ENCODE data around the gene RNF227.
"Not testable (repeated sequence)": the region's sequence is repeated elsewhere in the genome, so short reads cannot be mapped to it uniquely, and the experiment has no call there.

The RNF227 gene

DNA sequence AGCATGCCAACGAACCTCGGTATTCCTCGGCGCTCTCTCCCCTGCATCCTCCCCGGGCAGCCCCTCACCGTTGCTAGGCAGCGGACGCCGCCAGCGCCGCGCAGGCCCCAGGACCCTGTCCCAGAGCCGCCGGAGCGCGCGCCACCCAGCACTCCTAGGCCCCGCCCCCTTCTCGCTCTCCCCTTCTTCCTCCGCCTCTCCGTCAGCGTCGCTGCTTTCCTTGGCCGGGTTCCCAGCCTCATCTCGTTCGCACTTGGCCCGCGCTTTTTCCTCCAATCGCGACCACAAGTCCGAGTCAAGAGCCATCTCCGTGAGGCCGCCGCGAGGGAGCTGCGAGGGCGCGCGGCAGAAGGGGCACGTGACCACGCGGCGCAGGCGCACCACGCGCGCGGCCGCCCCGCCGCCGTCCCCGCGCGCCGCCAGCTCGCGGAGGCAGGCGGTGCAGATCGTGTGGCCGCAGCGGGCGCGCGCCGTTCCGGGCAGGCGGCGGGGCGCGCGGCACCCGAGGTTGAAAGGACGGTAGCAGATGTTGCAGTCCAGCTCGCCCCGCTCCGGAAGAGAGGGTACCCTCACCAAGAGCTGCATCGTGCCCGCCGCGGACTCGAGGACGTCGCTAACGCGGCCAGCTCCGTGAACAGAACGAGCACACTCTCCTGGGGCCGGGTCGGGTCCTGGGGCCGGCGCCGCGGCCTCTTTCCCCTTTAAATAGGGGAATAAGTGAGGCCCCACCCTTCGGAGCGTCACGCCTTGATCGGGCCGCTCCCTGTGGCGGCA is at the start of gene RNF227:
Gene RNF227 (minus strand): TSS at position 679 of the 774 bp plus-strand sequence. CDS start 94 bp downstream, at position 585.
- peak within 1 kb of the TSS; percentile 76 for H3K4me3 ChIP-seq (ENCODE audit: low read depth, low read length)
- DNase-seq (ENCODE audit: low read depth), result peak; percentile 91
- TF ChIP-seq, protein P1, sequence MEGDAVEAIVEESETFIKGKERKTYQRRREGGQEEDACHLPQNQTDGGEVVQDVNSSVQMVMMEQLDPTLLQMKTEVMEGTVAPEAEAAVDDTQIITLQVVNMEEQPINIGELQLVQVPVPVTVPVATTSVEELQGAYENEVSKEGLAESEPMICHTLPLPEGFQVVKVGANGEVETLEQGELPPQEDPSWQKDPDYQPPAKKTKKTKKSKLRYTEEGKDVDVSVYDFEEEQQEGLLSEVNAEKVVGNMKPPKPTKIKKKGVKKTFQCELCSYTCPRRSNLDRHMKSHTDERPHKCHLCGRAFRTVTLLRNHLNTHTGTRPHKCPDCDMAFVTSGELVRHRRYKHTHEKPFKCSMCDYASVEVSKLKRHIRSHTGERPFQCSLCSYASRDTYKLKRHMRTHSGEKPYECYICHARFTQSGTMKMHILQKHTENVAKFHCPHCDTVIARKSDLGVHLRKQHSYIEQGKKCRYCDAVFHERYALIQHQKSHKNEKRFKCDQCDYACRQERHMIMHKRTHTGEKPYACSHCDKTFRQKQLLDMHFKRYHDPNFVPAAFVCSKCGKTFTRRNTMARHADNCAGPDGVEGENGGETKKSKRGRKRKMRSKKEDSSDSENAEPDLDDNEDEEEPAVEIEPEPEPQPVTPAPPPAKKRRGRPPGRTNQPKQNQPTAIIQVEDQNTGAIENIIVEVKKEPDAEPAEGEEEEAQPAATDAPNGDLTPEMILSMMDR (IDR thresholded peaks at IDR 0.05; ENCODE audit: control insufficient read depth, extremely low read depth, insufficient read depth), result no peak

GRCh38 chr17:7961421-7961820 is 45.3 kb upstream of the RNF227 start:
- TF ChIP-seq, protein P1 (IDR thresholded peaks at IDR 0.05; ENCODE audit: control insufficient read depth, extremely low read depth, insufficient read depth), result no peak
- H3K4me3 ChIP-seq (ENCODE audit: low read depth, low read length), result no peak overlapping the region
- DNase-seq (ENCODE audit: low read depth), result no peak

DNA sequence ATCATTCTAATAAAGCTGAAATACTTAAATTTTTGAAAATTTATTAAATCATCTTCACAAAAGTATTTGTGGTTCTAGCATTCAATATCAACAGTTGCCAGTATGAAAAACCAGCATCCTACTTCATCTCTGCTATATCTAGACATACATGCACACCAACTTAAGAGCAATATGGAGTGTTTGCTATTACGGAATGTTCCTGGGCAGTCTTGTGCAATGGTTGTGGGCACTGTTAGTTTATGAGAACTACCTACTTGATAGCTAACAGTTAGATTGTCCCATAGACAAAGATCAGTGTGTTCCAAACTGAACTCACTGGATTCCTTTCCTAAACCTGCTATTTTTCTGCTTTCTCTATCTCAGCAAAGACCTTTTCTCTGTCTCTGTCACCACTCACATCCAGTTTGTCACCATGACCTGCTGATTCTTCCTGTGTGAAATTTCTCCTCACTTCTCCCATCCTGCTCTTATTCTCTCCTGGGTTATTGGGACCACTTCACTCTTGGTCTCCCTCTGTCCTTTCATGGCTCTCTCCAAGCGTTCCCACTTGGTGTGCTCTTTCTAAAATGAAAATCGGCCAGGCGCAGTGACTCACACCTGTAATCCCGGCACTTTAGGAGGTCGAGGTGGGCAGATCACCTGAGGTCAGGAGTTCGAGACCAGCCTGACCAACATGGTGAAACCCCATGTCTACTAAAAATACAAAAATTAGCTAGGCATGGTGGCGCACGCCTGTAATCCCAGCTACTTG is 43.6 kb upstream of the RNF227 start:
- H3K4me3 ChIP-seq (ENCODE audit: low read depth, low read length), result no peak overlapping the region
- TF ChIP-seq, protein P1 (IDR thresholded peaks at IDR 0.05; ENCODE audit: control insufficient read depth, extremely low read depth, insufficient read depth), result no peak
- DNase-seq (ENCODE audit: low read depth), result no peak

DNA sequence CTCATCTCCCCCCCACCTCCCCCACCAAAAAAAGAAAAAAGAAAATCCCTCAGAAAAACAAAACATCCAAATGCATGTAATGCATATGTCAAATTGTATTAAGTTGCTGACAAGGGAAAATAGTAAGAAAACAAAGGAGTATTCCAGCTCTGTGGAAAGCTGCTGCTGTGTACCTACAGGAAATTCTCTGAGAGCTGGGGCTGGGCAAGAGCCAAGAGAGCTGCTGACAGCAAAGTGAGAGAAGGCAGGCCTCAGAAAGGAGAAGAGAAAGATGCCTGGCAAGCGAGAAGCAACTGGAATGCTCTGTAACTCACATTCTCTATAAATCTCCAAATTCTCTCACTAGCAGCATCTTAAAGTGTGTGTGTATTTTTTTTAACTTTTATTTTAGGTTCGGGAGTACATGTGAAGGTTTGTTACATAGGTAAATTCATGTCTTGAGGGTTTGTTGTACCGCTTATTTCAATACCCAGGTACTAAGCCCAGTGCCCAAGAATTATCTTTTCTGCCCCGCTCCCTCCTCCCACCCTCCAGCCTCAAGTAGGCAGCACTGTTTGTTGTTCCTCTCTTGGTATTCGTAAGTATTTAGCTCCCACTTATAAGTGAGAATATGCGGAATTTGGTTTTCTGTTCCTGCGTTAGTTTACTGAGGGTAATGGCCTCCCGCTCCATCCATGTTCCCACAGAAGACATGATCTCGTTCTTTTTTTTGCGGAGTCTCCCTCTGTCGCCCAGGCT is 40.3 kb upstream of the RNF227 start:
- no peak for DNase-seq (ENCODE audit: low read depth)
- TF ChIP-seq, protein P1 (IDR thresholded peaks at IDR 0.05; ENCODE audit: control insufficient read depth, extremely low read depth, insufficient read depth), result no peak
- no peak overlapping the region for H3K4me3 ChIP-seq (ENCODE audit: low read depth, low read length)

DNA sequence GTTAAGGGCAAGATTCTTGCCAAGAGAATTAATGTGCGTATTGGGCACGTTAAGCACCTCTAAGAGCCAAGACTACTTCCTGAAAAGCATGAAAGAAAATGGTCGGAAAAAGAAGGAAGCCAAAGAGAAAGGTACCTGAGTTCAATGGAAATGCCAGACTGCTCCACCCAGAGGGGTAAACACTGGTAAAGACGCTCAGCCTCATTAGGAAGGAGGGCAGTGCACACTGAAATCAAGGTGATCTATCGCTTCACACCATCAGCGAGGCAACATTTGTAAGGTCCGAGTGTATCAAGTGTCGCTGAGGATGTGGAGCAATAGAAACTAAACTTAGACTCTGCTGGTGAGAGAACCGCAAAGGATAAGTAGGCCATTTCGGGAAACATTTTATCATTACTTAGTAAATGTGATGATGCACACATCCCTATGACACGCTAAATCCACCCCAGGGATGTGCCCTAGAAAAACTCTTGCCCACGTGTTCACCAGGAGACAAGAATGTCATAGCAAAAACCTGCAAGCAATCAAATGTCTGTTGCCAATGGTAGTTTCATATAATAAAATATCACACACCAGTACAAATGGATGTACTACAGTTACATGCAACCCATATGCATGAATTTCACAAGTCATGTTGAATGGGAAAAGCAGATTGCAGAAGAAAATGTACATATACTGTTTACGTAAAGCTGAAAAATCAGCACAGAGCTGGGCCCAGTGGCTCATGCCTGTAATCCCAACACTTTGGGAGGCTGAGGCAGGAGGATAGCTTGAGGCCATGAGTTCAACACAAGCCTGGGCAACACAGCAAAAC is 39.5 kb upstream of the RNF227 start:
- no peak overlapping the region for H3K4me3 ChIP-seq (ENCODE audit: low read depth, low read length)
- DNase-seq (ENCODE audit: low read depth), result no peak
- TF ChIP-seq, protein P1 (IDR thresholded peaks at IDR 0.05; ENCODE audit: control insufficient read depth, extremely low read depth, insufficient read depth), result no peak

DNA sequence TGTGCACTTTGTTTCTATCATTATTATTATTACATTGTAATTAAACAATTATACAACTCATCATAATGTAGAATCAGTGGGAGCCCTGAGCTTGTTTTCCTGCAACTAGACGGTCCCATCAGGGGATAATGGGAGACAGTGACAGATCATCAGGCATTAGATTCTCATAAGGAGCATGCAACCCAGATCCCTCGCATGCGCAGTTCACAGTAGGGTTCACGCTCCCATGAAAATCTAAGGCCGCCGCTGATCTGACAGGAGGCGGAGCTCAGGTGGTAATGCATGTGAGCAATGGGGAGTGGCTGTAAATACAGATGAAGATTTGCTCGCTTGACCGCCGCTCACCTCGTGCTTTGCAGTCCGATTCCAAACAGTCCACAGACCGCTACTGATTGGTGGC is 37.2 kb upstream of the RNF227 start:
- not testable (repeated sequence) for DNase-seq (ENCODE audit: low read depth); H3K4me3 ChIP-seq (ENCODE audit: low read depth, low read length)

Measured in LNCaP clone FGC (cell line).